Tibial nerve (tissue), 4 donors: Measurements from ENCODE around the gene SUB1. TPM values are rescaled to one million over a fixed set of nuclear protein-coding genes. Genes with fewer than 3 reads are reported as not detected.

Source experiments
- DNase-seq, 2 donors: peaks; one replicate each; pipeline ENCODE4 v3.0.0-alpha.2; 2019; ENCODE audit warnings: low spot score in 2 of 2
- H3K27ac ChIP-seq, 4 donors: fragments of 200-600 bp; sonication (generic) in 3 of 4; one replicate each; pipeline ENCODE4 v1.5.1; 2017 to 2019; ENCODE audit warnings: mild to moderate bottlenecking in 1 of 4
- H3K27me3 ChIP-seq, 2 donors: fragments of 200-600 bp; sonication (generic) in 1 of 2; one replicate each; pipeline versions ENCODE4 v1.5.1 to v1.6.0; 2017 to 2019
- H3K36me3 ChIP-seq, 3 donors: fragments of 200-600 bp; sonication (generic); one replicate each; pipeline ENCODE4 v1.5.1; 2018 to 2019
- H3K4me1 ChIP-seq, 4 donors: fragments of 200-600 bp; sonication (generic) in 3 of 4; one replicate each; pipeline ENCODE4 v1.5.1; 2017 to 2019
- H3K4me3 ChIP-seq, 4 donors: fragments of 200-600 bp; sonication (generic) in 3 of 4; one replicate each; pipeline ENCODE4 v1.5.1; 2017 to 2019; ENCODE audit warnings: mild to moderate bottlenecking in 1 of 4, moderate library complexity in 1 of 4
- H3K9me3 ChIP-seq, 4 donors: fragments of 200-600 bp; sonication (generic) in 3 of 4; one replicate each; pipeline ENCODE4 v1.5.1; 2017 to 2019
- CTCF ChIP-seq, 5 experiments: fragments of 200-600 bp in 3 of 5; fragments of 450-650 bp in 2 of 5; sonication (generic) in 3 of 5; IDR thresholded peaks; one replicate each; pipeline ENCODE4 v1.5.1; 2016 to 2019; ENCODE audit warnings: antibody characterized with exemption in 5 of 5, mild to moderate bottlenecking in 3 of 5, moderate library complexity in 2 of 5
- EP300 ChIP-seq, 2 donors: sonication (generic); formaldehyde crosslinking; IDR thresholded peaks; one replicate each; pipeline ENCODE4 v1.6.1; 2017; ENCODE audit warnings: antibody characterized with exemption in 2 of 2, mild to moderate bottlenecking in 1 of 2
- POLR2A ChIP-seq, 2 donors: fragments of 450-650 bp; IDR thresholded peaks; one replicate each; pipeline ENCODE4 v1.6.1; 2017; ENCODE audit warnings: antibody characterized with exemption in 2 of 2, mild to moderate bottlenecking in 2 of 2, moderate library complexity in 2 of 2
- WGBS, 2 donors: methylation state at CpG; one replicate each; pipeline ENCODE4 v1.1.5; 2018; 5-methylcytosine and 5-hydroxymethylcytosine counted together
- total RNA-seq, 4 donors: library from RNA; depleted of rRNA; stranded (reverse); fragments of >200 nt; gene quantifications; one replicate each; pipeline ENCODE4 v1.1.0, GENCODE V29; 2016

SUB1 gene
- total RNA-seq, 4 donors from 2014 or later, result 78.0 to 110 (median 88.6) TPM

- no peak for TF ChIP-seq CTCF (IDR thresholded peaks at IDR 0.05)
- TF ChIP-seq POLR2A (IDR thresholded peaks at IDR 0.05), result no peak
- TF ChIP-seq EP300 (IDR thresholded peaks at IDR 0.05), result no peak
- Histone ChIP-seq H3K9me3 (peaks cover 0 to 10% (median 0%) of the 10 kb centered on the region in 4 donors), H3K27me3 (no peaks in the 10 kb centered on the region), H3K27ac (peak overlapping the region; percentile 95 to 99 (median 99)), H3K36me3 (peaks cover 0 to 11% (median 0%) of the 10 kb centered on the region in 3 donors), H3K4me3 (peak overlapping the region; percentile 81 to 99 (median 88)), H3K4me1 (peaks cover 0 to 42% (median 11%) of the 10 kb centered on the region in 4 donors)
- DNase-seq, result no peak
- 0 to 2% methylated on average over 6 of the region's 6 CpGs for WGBS, 2 donors
These were observed 881 bp downstream of the SUB1 start for GRCh38 chr5:32586276-32586599.

GRCh38 chr5:32587067-32587551 is 1.8 kb downstream of the SUB1 start:
- WGBS, 2 donors, result 58 to 63% methylated on average over 6 of the region's 6 CpGs
- Histone ChIP-seq H3K9me3 (peaks cover 0 to 10% (median 0%) of the 10 kb centered on the region in 4 donors), H3K4me3 (peak overlapping the region in 3 of 4 donors; percentile 13 to 93 (median 81)), H3K27me3 (no peaks in the 10 kb centered on the region), H3K27ac (peak overlapping the region in 2 of 4 donors; percentile 99), H3K4me1 (peaks cover 0 to 45% (median 11%) of the 10 kb centered on the region in 4 donors), H3K36me3 (peaks cover 0 to 20% (median 0%) of the 10 kb centered on the region in 3 donors)
- no peak for TF ChIP-seq CTCF (IDR thresholded peaks at IDR 0.05)
- no peak for DNase-seq

GRCh38 chr5:32589416-32589815 is 4.1 kb downstream of the SUB1 start:
- Histone ChIP-seq H3K27ac (no peak overlapping the region), H3K9me3 (peaks cover 0 to 4% (median 0%) of the 10 kb centered on the region in 4 donors), H3K27me3 (no peaks in the 10 kb centered on the region), H3K4me3 (no peak overlapping the region), H3K4me1 (peaks cover 0 to 50% (median 14%) of the 10 kb centered on the region in 4 donors), H3K36me3 (peaks cover 0 to 42% (median 0%) of the 10 kb centered on the region in 3 donors)
- DNase-seq, result no peak
- WGBS, 2 donors, result 82 to 87% methylated on average over 8 of the region's 8 CpGs
- TF ChIP-seq POLR2A (IDR thresholded peaks at IDR 0.05) (no peak), CTCF (IDR thresholded peaks at IDR 0.05) (no peak), EP300 (IDR thresholded peaks at IDR 0.05) (no peak)

- no peaks in the 10 kb centered on the region for H3K27me3 ChIP-seq
- peak in 1 of 2 donors; percentile 95 for DNase-seq
- H3K4me3 ChIP-seq, result no peak overlapping the region
- H3K9me3 ChIP-seq, result no peaks in the 10 kb centered on the region
- peaks cover 0 to 50% (median 0%) of the 10 kb centered on the region in 3 donors for H3K36me3 ChIP-seq
- TF ChIP-seq POLR2A (IDR thresholded peaks at IDR 0.05) (no peak), CTCF (IDR thresholded peaks at IDR 0.05) (peak; percentile 63 to 84 (median 69))
- 84% methylated on average over 14 to 15 of the region's 15 CpGs for WGBS, 2 donors
- H3K27ac ChIP-seq, result no peak overlapping the region
- peaks cover 0 to 55% (median 14%) of the 10 kb centered on the region in 4 donors for H3K4me1 ChIP-seq
These were observed 4.8 kb downstream of the SUB1 start for GRCh38 chr5:32589942-32590869.

- DNase-seq, result no peak
- H3K4me1 ChIP-seq, result peaks cover 0 to 56% (median 9%) of the 10 kb centered on the region in 4 donors
- H3K27ac ChIP-seq, result no peak overlapping the region
- WGBS, 2 donors, result 79 to 82% methylated on average over 2 of the region's 2 CpGs
- no peak overlapping the region for H3K4me3 ChIP-seq
- H3K27me3 ChIP-seq, result no peaks in the 10 kb centered on the region
- TF ChIP-seq CTCF (IDR thresholded peaks at IDR 0.05), result no peak
- TF ChIP-seq POLR2A (IDR thresholded peaks at IDR 0.05), result no peak
- TF ChIP-seq EP300 (IDR thresholded peaks at IDR 0.05), result no peak
- peaks cover 0 to 68% (median 0%) of the 10 kb centered on the region in 3 donors for H3K36me3 ChIP-seq
- H3K9me3 ChIP-seq, result no peaks in the 10 kb centered on the region
These were observed 9.8 kb downstream of the SUB1 start for GRCh38 chr5:32595118-32595517.
